Activated effector memory CD4-positive, alpha-beta T cell treated with anti-CD3 and anti-CD28 coated beads, Interleukin-2, amount 50 U/mL, for 16 hours (primary cell): ENCODE data around the gene REV1.
"Not testable (repeated sequence)": the region's sequence is repeated elsewhere in the genome, so short reads cannot be mapped to it uniquely, and the experiment has no call there.

Experiments used
- DNase-seq: peaks from one replicate; pipeline ENCODE4 v3.0.0-alpha.2; 2020

REV1 gene

DNA sequence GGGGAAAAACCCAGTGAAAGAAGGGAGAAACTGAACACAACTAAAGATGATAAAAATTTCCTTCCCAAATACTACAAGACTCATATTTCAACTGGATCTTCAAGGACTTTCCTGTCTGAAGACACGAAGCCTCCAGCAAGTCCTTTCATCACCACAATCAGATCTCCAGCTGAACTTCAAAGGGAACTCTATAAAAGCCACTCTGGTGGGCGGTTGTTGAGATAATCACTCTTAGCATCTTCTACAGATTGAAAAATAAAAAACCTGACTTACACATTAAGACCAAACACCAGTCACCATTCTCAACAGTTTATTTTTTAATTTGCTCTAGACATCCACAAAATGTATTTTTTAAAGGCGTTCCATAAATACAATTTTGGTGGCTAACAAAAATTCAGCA is 4.4 kb downstream of the REV1 start:
- no peak for DNase-seq

DNA sequence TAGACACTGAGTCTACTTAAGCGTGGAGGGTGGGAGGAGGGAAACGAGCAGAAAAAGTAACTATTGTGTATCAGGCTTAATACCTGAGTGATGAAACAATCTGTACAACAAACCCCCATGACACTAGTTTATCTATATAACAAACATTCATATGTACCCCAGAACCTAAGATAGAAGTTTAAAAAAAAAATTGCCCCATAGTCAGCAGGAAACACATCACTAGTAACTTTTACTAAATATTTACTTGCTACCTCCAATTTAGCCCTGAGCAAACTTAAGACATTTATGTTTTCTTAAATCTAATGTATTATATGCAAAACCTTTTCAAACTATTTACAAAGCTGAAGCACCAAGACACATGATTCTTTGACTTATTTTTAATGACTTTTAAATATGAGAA is 5.6 kb downstream of the REV1 start:
- DNase-seq = no peak

DNA sequence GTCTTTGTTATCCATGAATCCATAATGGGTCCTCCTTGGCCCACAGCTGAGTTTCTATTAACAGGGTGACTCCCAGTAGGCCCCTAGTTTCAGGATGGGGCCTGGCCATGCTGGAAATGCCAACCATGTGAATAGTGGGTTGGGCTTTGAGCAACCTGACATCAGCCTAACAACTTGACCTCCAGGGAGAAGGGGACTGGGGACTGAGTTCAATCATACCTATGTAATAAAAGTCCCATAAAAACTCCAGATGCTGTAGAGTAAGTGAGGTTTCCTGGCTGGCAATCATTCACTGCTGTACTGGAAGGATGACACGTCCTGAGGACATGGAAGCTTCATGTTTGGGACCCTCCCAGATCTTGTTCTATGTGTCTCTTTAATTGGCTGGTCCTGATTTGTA is 7.9 kb downstream of the REV1 start:
- DNase-seq = no peak

DNA sequence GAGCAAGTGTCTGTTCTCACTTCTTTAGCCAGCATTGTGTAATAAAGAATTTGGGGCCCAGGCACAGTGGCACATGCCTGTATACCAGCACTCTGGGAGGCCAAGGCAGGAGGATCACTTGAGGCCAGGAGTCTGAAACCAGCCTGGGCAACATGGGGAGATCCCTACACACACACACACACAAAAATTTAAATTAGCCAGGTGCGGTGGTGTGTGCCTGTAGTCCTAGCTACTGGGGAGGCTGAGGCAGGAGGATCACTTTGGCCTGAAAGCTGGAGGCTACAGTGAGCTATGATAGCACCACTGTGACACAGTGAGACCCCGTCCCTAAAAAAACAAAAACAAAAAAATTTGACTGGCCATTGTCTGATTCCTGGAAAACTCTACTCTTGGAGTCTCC is 8.3 kb downstream of the REV1 start:
- DNase-seq = no peak

DNA sequence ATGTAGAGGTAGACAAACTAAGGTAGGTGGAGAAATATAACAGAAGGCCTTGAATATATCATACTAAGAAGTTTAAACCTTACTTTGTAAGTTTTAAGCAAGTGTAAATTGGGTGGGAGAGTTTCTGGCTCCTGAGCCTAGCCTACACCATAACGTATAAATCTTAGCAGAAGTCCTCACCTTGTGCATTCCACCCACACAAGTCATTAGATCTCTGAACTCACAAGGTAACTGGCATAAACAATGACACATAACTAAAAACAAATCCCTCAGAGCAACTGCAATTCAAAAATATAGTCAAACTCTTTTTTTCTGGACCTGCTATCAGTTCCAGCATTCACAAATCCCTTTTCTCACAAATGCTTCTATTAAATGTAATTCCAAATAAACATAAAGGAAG is 9.4 kb downstream of the REV1 start:
- DNase-seq = no peak

DNA sequence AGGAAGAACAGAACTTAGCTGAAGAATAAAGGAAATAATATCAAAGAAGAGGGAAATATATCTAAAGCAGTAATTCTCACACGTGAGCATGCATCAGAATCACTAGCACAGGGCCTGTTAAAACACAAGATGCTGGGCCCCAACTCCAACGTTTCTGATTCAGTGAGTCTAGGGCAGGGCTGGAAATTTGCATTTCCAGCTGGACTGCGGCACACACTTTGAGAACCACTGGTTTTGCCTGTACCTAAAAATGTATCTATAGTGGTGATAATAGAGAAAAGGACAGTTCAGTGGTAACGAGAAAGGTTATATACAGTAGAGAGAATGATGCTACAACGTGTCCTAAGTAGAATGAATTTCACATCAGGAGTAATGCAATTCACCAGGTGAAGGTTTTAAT is 11.2 kb downstream of the REV1 start:
- no peak for DNase-seq

DNA sequence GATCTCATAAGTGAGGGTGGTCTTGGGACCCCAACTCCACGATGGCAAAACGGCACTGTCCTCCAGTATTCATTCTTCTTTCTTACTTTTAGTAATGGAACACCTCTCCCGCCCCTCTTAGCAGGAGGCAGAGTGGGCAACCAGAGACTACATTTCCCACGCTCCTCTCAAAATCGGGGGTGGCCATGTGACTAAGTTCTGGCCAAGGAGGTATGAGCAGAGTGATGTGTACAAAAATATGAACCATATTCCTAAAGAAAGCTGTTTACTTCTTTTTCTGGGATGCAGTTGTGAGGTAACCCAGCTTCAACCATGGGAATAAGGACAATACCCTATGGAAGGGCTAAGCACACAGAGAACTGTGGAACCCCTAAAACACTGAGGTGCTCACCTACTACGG is 12.8 kb downstream of the REV1 start:
- DNase-seq = no peak

DNA sequence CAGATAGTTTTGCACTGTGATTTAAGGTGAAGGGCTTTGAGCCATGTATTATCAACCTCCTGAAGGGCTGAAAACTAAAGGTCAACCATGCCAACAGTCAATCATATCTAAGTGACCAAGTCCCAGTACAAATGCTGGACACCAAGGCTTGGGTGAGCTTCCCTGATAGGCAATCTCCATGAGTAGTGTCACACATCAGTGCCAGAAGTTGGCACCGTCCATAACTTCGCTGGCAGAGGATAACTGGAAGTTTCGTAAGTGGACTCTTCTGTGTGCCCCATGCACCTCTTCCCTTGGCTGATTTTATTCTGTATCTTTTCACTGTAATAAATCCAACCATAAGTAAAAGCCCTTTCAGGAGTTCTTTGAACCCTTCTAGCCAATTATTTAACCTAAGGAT is 13.2 kb downstream of the REV1 start:
- DNase-seq = no peak

DNA sequence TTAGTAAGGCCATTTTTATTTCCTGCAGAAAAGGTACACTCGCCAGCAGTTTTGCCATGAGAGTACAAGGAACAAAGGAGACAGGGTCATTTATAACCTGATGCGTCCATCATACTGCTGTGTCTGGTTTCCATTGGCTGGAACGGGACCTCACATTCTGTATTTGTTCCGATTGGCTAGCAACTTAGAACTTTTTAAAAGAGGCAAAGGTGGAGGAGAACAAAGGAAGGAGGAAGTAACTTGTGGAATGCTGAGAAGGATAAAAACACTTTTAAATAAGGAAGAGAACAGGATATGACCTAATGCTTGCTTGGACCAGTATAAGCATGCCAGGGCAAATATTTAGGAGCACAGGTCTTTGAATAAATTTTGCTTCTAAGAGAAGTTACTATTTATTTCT is 14.7 kb downstream of the REV1 start:
- DNase-seq = not testable (repeated sequence)

DNA sequence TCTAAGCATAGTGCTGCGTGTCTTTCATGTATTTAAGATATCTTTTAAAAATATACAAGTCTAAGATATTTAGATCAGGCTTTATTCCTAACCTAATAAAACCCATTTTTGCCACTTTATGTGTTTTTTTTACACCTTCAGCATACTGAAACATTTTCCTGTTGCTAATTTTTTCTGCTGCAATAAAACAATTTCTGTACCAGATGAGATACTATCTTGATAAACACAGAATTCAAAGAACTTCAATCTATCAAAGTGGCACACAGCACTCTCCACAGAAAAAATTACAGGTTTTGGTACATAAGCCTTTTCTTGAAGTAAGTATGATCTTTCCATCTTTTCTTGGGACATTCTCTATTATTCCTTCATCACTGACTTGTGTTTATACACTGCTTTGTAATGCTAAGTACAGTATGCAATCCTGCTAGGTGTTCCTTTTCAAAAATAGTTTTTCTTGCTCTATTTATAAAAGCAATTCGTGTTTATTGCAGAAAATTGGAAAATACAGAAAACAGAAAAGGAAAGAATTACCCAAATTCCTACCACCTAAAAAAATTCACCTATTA is 16.2 kb downstream of the REV1 start:
- no peak for DNase-seq

DNA sequence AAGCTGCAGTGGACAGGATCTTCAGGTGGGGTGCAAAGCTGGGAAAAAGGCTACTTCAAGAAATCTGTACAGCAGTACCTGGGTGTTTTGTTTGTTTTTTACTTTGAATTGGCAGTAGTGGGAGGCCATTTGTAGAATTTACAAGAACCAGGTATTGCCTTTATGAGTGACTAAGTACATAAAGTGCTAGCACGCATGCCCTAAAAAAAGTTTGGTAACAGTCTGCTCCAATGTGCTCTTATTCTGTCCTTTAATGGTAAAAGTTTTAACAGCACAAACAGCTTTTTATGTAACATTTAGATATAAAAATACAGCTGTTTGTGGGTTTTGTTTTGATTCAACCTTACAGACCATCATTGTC is 17.2 kb downstream of the REV1 start:
- no peak for DNase-seq

DNA sequence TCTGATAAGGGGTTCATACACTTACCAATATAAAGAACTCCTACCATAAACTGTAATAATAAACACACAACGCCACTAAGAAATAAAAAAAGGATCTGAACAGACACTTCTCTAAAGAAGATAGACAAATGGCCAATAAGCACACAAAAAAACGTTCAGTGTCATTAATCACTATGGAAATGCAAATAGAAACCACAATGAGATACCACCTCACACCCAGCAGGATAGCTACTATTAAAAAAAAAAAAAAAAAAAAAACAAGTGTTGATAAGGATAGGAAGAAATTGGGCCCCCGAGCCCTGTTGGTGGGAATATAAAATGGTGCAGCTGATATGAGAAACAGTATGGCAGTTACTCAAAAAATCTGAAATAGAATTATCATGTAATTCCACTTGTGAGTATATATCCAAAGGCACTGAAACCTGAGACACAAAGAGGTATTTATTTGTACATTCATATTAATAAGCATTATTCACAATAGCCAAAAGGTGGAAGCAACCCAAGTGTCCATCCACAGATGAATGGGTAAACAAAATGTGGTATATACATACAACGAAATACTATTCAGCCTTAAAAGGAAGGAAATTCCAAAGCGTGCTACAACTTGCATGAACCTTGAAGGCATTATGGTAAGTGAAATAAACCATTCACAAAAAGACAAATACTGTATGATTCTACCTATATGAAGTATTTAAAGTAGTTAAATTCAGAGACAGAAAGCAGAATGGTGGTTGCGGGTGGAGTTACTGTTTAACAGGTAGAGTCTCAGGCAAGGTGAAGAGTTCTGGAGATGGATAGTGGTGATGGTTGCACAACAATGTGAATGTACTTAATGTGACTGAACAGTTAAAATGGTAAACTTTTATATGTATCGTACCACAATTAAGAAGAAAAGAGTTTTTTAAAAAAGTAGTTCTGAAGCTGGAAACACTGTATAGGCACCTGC is 17.9 kb downstream of the REV1 start:
- DNase-seq = no peak

DNA sequence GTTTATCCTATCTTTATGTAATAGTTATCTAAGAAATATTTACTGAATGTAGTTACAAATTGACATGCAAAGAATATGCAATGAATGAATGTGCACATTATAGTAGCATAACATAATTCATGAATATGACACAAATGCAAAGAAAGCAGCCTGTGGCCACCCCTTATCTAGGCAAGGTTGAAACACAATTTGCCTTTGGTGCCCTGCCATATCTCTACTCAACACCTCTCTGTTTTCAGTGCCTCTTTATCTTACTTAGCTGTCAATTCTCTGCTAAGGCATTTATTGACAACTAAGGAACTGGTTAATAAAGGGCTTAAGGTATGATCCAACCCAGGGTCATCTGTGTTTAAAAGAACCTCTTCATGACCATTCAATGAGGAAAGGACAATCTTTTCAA is 18.9 kb downstream of the REV1 start:
- no peak for DNase-seq

DNA sequence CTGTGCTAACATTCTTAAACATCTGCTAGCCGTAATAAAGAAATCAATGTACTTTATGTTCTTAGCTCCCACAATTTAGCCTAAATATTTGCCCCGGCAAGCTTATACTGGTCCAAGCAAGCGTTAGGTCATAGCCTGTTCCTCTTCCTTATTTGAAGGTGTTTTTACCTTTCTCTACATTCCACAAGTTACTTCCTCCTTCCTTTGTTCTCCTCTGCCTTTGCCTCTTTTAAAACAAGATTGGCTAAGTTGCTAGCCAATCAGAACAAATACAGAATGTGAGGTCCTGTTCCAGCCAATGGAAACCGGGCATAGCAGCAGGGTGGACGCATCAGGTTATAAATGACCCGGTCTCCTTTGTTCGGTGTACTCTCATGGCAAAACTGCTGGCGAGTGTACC is 19.4 kb downstream of the REV1 start:
- not testable (repeated sequence) for DNase-seq

DNA sequence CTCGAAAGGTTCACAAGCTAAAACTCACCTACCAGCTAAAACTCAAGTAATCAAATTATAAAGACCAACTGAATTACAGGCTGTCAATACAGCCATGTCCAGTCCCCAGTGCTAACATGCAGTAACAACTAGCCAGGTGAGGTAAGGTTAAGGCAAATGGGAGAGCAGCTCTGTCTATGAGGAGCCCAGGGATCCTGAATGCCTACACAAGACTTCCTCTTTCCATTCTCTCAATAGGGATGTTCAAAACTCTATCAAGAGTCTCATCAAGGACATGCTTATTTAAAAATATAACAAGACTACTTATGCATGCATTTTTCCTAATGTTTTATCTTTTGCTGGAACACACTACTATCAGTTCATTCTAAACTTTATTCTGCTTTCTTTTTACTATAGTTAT is 20.4 kb downstream of the REV1 start:
- no peak for DNase-seq

DNA sequence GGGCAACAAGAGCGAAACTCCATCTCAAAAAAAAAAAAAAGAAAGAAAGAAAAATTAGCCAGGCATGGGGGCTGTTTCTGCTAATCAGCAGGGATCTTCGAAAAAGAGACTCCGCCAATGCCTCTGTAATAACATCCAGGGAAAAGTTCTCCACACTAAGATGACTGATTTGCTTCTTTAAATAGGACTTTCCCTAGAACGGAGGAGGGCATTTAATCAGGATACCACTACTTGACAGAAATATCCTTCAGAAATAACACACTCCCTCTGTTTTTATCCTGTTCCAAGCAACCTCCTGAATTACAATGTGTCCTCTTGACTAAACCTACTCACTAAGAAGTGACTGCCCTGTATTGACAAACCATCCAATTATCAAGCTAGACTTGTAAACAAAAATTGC is 21.7 kb downstream of the REV1 start:
- DNase-seq = no peak

DNA sequence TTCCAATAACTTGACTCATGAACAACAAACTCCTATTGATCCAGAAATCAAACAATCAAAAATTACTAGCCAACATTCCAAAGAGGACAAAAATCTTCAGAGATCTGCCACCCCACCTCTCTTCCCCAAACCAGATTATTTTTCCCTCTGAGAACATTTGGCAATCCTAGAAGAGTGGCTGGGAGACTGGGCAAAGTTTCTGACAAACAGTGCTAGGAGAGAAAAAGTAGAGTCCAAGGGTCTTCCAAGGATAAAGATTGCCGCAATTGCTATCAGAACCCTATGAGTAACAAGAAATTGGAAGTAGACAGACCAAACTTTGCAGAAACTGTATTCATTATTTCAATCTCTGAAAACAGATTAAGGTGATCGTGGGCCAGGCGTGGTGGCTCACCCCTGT is 22.4 kb downstream of the REV1 start:
- no peak for DNase-seq

DNA sequence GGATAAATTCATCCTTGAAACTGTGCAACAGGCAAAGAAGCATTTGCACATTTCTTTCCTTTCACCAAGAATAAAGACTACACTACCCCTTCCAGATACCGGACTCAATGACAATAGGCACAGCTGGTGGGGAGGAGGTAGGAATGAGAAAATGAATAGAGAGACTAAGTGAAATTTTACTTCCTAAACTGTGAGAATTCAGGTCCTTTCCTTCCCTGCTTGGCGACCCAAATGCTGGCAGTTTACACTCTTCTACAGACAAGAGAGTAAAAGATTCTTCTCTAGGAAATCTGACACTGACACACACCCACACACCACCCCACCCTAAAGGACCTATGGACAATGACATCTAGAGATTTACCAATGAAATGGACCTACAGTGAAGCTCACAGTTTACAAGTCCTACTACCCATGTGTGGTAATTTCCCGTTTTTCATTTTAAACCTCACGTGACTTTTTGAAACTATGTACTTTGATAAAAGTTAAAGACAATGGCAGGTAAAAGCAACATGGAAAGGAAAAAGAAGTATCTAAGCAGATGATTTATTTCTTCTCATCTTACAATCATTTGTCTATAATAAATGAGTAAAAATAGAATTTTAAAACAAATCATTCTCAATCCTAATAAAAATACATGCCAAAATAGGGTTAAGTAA is 27.9 kb downstream of the REV1 start:
- no peak for DNase-seq

DNA sequence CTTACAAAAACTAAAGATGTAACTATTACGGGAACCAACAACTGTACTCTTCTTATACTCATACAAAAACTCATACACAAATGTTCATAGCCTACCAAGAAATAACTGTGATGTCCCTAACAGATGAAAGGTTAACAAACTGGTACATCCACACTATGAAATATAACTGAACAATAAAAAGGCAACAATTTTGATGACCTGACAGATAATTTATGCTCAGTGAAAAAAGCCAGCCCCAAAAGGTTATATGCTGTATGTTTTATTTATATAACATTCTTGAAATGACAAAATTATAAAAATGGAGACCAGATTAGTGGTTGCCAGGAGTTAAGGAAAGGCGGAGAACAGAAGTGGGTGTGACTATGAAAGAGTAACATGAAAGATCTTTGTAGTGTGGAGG is 31.3 kb downstream of the REV1 start:
- no peak for DNase-seq

DNA sequence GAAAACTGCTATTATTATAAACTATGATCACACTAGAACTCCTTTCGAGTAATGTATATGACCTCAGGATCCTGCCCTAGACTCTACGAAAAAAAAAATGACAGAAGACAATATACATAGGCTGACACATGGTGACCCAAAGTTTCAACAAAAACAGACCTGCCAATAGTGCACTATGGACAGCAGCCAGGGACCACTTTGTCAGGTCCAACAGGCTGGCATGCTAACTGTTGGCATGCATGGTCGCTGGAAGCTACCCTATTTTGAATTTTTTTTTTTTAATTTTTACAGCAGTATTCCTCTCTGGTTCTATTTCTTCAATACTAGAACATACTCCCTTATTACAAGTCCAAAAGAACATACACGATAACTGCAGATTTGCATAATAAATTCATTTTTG is 38.1 kb downstream of the REV1 start:
- no peak for DNase-seq

DNA sequence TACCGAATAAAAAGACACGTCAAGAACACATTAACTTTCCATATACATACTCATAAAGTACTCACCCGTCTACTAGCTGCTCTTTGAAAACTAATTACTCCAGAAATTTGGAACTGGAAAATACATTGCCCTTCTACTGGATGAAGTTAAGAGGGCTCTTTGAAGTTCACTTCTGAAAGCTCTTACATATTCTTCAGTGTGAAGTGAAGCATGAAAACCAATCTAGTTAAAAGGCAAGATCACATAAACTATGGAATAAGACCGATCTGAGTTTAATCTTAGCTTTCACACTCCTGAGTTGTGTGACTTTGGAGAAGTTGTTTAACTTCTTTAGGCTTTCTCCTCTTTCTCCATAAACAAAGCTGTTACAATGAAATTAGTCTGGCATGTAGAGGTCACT is 38.5 kb downstream of the REV1 start:
- no peak for DNase-seq

DNA sequence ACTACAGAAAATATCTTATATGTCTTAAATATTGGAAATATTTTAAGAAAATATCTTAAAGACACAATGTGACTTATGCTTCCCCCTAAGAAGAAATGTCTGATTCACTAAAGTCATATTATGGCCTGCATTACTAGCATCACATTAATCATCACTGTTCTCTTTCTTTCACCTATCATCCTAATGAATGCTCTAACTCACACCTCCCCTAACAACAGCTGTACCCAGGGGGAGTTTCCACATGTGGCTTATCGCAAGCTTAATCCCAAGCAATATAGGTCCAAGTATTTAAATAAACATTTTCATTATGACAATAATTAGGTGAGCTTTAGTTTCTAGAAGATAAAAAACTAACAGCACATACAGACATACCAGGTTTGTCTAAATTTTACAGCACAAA is 39.6 kb downstream of the REV1 start:
- no peak for DNase-seq

DNA sequence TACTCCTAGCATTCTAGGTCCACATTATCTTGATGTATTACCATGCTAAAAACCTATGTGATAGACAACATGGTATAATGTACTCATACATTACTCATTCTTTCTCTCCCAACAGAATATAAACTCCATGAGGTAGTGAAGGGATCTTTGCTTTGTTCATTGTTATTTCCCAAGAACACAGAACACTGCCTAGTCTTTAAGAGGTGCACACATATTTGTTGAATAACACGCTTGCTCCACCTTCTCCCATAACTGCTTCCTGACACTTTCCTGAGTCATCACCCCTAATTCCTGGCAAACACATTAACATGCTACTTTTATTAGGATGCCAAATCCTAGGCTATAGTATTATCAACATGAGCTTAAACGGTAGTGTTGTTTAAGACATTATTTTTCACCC is 41.3 kb downstream of the REV1 start:
- DNase-seq = no peak

DNA sequence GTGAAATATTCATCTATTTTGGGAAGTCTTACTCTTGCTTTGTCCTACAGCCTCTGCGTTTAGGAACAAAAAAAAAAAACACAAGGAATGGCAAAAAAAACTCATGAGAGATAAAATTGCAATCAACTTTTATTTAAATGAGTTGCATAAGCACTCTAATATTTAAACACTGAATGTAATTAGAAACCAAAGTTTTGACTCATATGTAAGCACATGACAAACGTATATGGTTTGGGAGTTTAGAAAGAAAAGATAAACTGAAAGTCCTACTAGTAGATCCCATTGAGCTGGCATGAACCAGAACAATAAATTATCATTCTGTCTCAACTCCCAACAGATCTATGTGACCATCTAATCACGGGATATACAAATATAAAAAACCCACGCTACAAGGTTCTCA is 44.8 kb downstream of the REV1 start:
- no peak for DNase-seq
